Endothelial cell of umbilical vein (primary cell): ENCODE measurements around the gene ZNF407. TPM values are rescaled to one million over a fixed set of nuclear protein-coding genes. Genes with fewer than 3 reads are reported as not detected.

ENCODE experiments used
- BruUV-seq: library from RNA; stranded (reverse); fragments of 400-500 nt; replicated peaks from 2 replicates; lab custom pipeline; 2021; lab: Mats Ljungman, UMichigan
- CTCF ChIA-PET: fragments of 300-600, 350-600 bp; sonication (Branson Sonifier 250); formaldehyde crosslinking; loops from one replicate; lab custom pipeline; 2021; ENCODE audit warnings: antibody characterized with exemption, inconsistent platforms; lab: Charles Lee
- POLR2A ChIA-PET: fragments of 300-600, 350-600 bp; sonication (Branson Sonifier 250); formaldehyde crosslinking; loops from one replicate; lab custom pipeline; 2021; ENCODE audit warnings: antibody characterized with exemption, inconsistent platforms; lab: Charles Lee
- DNase-seq: peaks from one replicate; pipeline ENCODE4 v3.0.0-alpha.2; 2011; ENCODE audit warnings: low read depth, low spot score
- FAIRE-seq: peaks from 2 replicates; lab custom pipeline; 2011; peaks lifted over from hg19 to GRCh38; lab: Jason Lieb, UNC
- H2AFZ ChIP-seq: 2 replicates; pipeline ENCODE4 v1.6.0; 2012; ENCODE audit warnings: low read depth, low read length, control low read depth, inconsistent platforms
- H3K27ac ChIP-seq: 2 replicates; pipeline ENCODE4 v1.5.1; 2011; ENCODE audit warnings: low read depth, mild to moderate bottlenecking, control low read depth, low read length, moderate library complexity; ENCODE audit not compliant: insufficient read depth
- H3K27me3 ChIP-seq, 2 experiments: 2 replicates each; pipeline versions ENCODE4 v1.6.0 to v1.6.1; 2011; ENCODE audit warnings: low read length in 2 of 2, mixed read lengths in 1 of 2; ENCODE audit not compliant: control insufficient read depth in 2 of 2, insufficient read depth in 2 of 2
- H3K36me3 ChIP-seq, 2 experiments: 2 replicates in 1 of 2; 3 replicates in 1 of 2; pipeline ENCODE4 v1.5.1; 2011; ENCODE audit warnings: low read length in 2 of 2, mild to moderate bottlenecking in 1 of 2, moderate library complexity in 1 of 2; ENCODE audit not compliant: control insufficient read depth in 2 of 2, insufficient read depth in 2 of 2; ENCODE audit errors: extremely low read depth in 1 of 2
- H3K4me1 ChIP-seq: 3 replicates; pipeline ENCODE4 v1.5.1; 2011; ENCODE audit warnings: mild to moderate bottlenecking, low read length; ENCODE audit not compliant: control insufficient read depth, insufficient read depth; ENCODE audit errors: extremely low read depth
- H3K4me2 ChIP-seq: 2 replicates; pipeline ENCODE4 v1.6.1; 2011; ENCODE audit warnings: low read length, control low read depth, mixed read lengths; ENCODE audit not compliant: insufficient read depth
- H3K4me3 ChIP-seq, 3 experiments: fragments of 200-600 bp in 1 of 3; sonication (generic), shearing (Covaris generic) in 1 of 3; replicated peaks in 1 of 3; 2 replicates each; pipeline ENCODE4 v1.5.1; 2011 to 2016; ENCODE audit warnings: control low read depth in 3 of 3, low read length in 3 of 3, mild to moderate bottlenecking in 2 of 3, inconsistent platforms in 1 of 3, low read depth in 1 of 3, moderate library complexity in 1 of 3; ENCODE audit not compliant: insufficient read depth in 1 of 3
- H3K79me2 ChIP-seq: 2 replicates; pipeline ENCODE4 v1.6.0; 2012; ENCODE audit warnings: low read length, inconsistent platforms; ENCODE audit not compliant: control insufficient read depth, insufficient read depth
- H3K9ac ChIP-seq: replicated peaks from 2 replicates; pipeline ENCODE3; 2011; ENCODE audit warnings: low read length, control low read depth; ENCODE audit not compliant: insufficient read depth; ENCODE audit errors: extremely low read depth
- H3K9me1 ChIP-seq: replicated peaks from 3 replicates; pipeline ENCODE4 v1.6.0; 2011; ENCODE audit warnings: mild to moderate bottlenecking, low read length; ENCODE audit not compliant: control insufficient read depth, insufficient read depth; ENCODE audit errors: extremely low read depth
- H3K9me3 ChIP-seq: replicated peaks from 2 replicates; pipeline ENCODE4 v1.5.1; 2012; ENCODE audit warnings: low read length, inconsistent platforms; ENCODE audit not compliant: control insufficient read depth, insufficient read depth
- H4K20me1 ChIP-seq: replicated peaks from 2 replicates; pipeline ENCODE3; 2011; ENCODE audit warnings: mild to moderate bottlenecking, low read length; ENCODE audit not compliant: control insufficient read depth, insufficient read depth; ENCODE audit errors: extremely low read depth
- CTCF ChIP-seq, 2 donors: IDR thresholded peaks; 1 replicate in 1 of 2; 2 replicates in 1 of 2; pipeline ENCODE4 v1.5.1; 2011; ENCODE audit warnings: low read length in 2 of 2, mild to moderate bottlenecking in 2 of 2, moderate library complexity in 2 of 2, control low read depth in 1 of 2, inconsistent platforms in 1 of 2, low read depth in 1 of 2; ENCODE audit not compliant: insufficient read depth in 1 of 2; ENCODE audit errors: extremely low read depth in 1 of 2
- FOS ChIP-seq: IDR thresholded peaks from 2 replicates; pipeline ENCODE4 v1.6.1; 2011; ENCODE audit warnings: mild to moderate bottlenecking, low read length, moderate library complexity, borderline replicate concordance; ENCODE audit not compliant: insufficient read depth
- GATA2 ChIP-seq: IDR thresholded peaks from 2 replicates; pipeline ENCODE4 v1.7.0; 2011; ENCODE audit warnings: low read depth, mild to moderate bottlenecking, moderate library complexity, mixed read lengths, low read length; ENCODE audit not compliant: insufficient read length, insufficient read depth
- JUN ChIP-seq: IDR thresholded peaks from 2 replicates; pipeline ENCODE4 v1.6.1; 2011; ENCODE audit warnings: borderline replicate concordance, low read depth; ENCODE audit not compliant: insufficient read length, insufficient read depth
- MAX ChIP-seq: IDR thresholded peaks from 2 replicates; pipeline ENCODE4 v1.6.1; 2011; ENCODE audit not compliant: insufficient read depth, insufficient read length
- MYC ChIP-seq: IDR thresholded peaks from one replicate; pipeline ENCODE4 v1.6.1; 2011; ENCODE audit warnings: mild to moderate bottlenecking, low read depth, low read length
- POLR2A ChIP-seq: IDR thresholded peaks from 2 replicates; pipeline ENCODE4 v1.6.1; 2012; ENCODE audit warnings: low read depth, mild to moderate bottlenecking, control low read depth, low read length
- POLR2AphosphoS5 ChIP-seq: IDR thresholded peaks from 2 replicates; pipeline ENCODE4 v1.6.1; 2012; ENCODE audit warnings: low read depth, mild to moderate bottlenecking, control low read depth, low read length, moderate library complexity; ENCODE audit not compliant: insufficient read depth
- dilution Hi-C: fragments of 300-500 bp; cut with MboI; formaldehyde crosslinking; loops from one replicate; pipeline ENCODE4 v1.15.0; 2019; ENCODE audit warnings: low sequenced_read_pairs; ENCODE audit not compliant: extremely low pct_ligation_motif_present
- intact Hi-C: fragments of 100-400 bp; cut with micrococcal nuclease; formaldehyde crosslinking; loops from one replicate; pipeline ENCODE4 v1.10.0; 2022
- polyA plus RNA-seq, 4 experiments: library from polyadenylated mRNA; depleted of rRNA in 3 of 4; stranded (reverse) in 3 of 4; unstranded in 1 of 4; fragments of >200 nt; gene quantifications; 2 replicates each; pipeline versions ENCODE4 v1.2.1 to v1.2.3, GENCODE V29; 2011 to 2012; ENCODE audit warnings: missing spikeins in 1 of 4
- total RNA-seq: library from RNA; stranded (reverse); gene quantifications from 2 replicates; pipeline ENCODE4 v1.2.3, GENCODE V29; 2021

The ZNF407 gene
- total and polyA plus RNA-seq, 2 donors (not counting 3 experiments of a cell fraction or from before 2014, with no cell fraction given): 3.8 to 20.1 TPM

DNA sequence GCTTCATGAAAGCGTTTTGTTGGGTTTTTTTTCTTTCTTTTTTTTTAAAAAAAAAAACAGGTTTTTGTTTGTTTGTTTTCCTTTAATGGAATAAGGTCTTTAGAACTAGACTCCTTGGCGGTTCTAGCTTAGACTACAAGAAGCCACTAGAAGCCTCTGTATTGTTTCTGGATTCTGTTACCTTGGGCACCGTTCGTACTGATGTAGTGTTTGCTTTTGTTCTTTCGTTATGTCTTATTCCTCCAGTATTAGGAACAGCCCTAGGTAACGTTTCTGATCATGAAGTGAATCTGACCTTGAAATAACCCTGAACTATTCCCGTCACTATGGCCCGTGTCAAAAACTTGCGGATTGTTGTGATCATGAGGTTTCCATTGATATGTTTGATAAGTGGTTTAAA lies 446.6 kb downstream of the ZNF407 start:
- POLR2A ChIA-PET: no interaction called here
- FAIRE-seq (no peak), DNase-seq (no peak)

GRCh38 chr18:75044791-75045190 lies 447.1 kb downstream of the ZNF407 start:
- H3K4me1 ChIP-seq: peaks cover 6% of the 10 kb centered on the region
- no peak overlapping the region for H2AFZ ChIP-seq
- CTCF ChIA-PET: interaction anchor here (1.0 kb wide), 1 partner anchor 50 kb away, joined by 3 read pairs; no protein-coding TSS in a partner anchor
- BruUV-seq: no TSS peak
- FAIRE-seq (no peak), DNase-seq (no peak)
- POLR2A ChIA-PET: no interaction called here
- intact Hi-C loops: loop anchor here (10.0 kb wide), 1 partner anchor 430 kb away; no protein-coding TSS in a partner anchor
- no peaks in the 10 kb centered on the region for H3K36me3 ChIP-seq
- TF ChIP-seq POLR2A (no peak), JUN (no peak), MYC (no peak), CTCF (IDR thresholded peaks at IDR 0.05; ENCODE audit: extremely low read depth in 1 of 2, insufficient read depth in 1 of 2, low read depth in 1 of 2, low read length in 2 of 2) (no peak), POLR2AphosphoS5 (no peak), MAX (no peak), GATA2 (no peak), FOS (no peak)
- no peaks in the 10 kb centered on the region for H3K27me3 ChIP-seq
- no peaks in the 10 kb centered on the region for H4K20me1 ChIP-seq
- no peaks in the 10 kb centered on the region for H3K9me3 ChIP-seq
- no peak overlapping the region for H3K27ac ChIP-seq
- dilution Hi-C loops: no loop called here
- H3K9ac ChIP-seq: no peak overlapping the region
- H3K4me3 ChIP-seq: no peak overlapping the region
- no peaks in the 10 kb centered on the region for H3K9me1 ChIP-seq
- no peak overlapping the region for H3K4me2 ChIP-seq
- no peaks in the 10 kb centered on the region for H3K79me2 ChIP-seq

More for the DNA sequence above, 446.6 kb downstream of the ZNF407 start:
- Histone ChIP-seq H3K27me3 (no peaks in the 10 kb centered on the region), H3K4me3 (no peak overlapping the region), H3K9me1 (no peaks in the 10 kb centered on the region), H3K4me1 (peaks cover 6% of the 10 kb centered on the region), H3K79me2 (no peaks in the 10 kb centered on the region), H3K36me3 (no peaks in the 10 kb centered on the region), H3K9me3 (no peaks in the 10 kb centered on the region), H2AFZ (no peak overlapping the region), H3K27ac (no peak overlapping the region), H3K4me2 (no peak overlapping the region), H4K20me1 (no peaks in the 10 kb centered on the region), H3K9ac (no peak overlapping the region)
- dilution Hi-C loops: no loop called here
- intact Hi-C loops: loop anchor here (10.0 kb wide), 1 partner anchor 431 kb away; no protein-coding TSS in a partner anchor
- CTCF ChIA-PET: interaction anchor here (1.0 kb wide), 1 partner anchor 50 kb away, joined by 3 read pairs; no protein-coding TSS in a partner anchor
- BruUV-seq: no TSS peak
- TF ChIP-seq FOS: no peak
